NCI-H2196 (cell line): Measurements from ENCODE around the gene CATSPER3.

Experiments
- DNase-seq: peaks from one replicate; lab custom pipeline; 2025; ENCODE audit not compliant: unreplicated experiment; lab: John Stamatoyannopoulos, UW

CATSPER3 gene

GRCh38 chr5:135059000-135059923, 91.6 kb downstream of the CATSPER3 start:
- DNase-seq, result no peak

- no peak for DNase-seq
These were observed 92.3 kb downstream of the CATSPER3 start for GRCh38 chr5:135060021-135060420.

- no peak for DNase-seq
These were observed 93.3 kb downstream of the CATSPER3 start for GRCh38 chr5:135061001-135061400.
